ENCODE results near the gene SULF2.
"Not testable (repeated sequence)": the region's sequence is repeated elsewhere in the genome, so short reads cannot be mapped to it uniquely, and the experiment has no call there.

The SULF2 gene

DNA sequence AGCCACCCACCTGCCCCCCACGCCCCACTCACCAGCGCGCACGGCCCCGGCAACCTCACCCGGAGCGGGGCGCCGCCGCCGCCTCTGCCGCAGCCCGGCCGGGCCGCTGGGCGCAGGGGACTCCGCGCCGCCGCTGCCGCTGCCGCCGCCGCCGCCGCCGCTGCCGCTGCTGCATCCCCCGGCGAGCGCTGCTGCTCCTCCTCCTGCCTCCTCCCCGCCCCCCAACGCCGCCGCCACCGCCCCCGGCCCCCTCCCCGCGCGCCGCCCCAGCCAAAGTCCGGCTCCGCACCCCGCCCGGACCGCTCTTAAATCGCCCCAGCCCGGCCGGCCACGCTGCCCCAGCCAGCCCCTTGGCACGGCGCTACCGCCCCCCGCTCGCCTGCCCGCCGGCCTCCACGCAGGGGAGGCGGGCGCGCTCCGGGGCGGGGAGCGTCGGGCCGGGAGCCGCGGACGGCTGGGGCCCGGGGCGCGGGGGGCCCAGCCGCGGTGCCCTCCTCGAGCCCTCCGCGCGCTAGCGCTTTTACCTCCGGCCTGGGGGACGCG is at the start of gene SULF2:
Gene SULF2 (minus strand): TSS at position 171 of the 543 bp plus-strand sequence. CDS start 28,118 bp downstream, outside the sequence.
- DNase-seq = no peak

DNA sequence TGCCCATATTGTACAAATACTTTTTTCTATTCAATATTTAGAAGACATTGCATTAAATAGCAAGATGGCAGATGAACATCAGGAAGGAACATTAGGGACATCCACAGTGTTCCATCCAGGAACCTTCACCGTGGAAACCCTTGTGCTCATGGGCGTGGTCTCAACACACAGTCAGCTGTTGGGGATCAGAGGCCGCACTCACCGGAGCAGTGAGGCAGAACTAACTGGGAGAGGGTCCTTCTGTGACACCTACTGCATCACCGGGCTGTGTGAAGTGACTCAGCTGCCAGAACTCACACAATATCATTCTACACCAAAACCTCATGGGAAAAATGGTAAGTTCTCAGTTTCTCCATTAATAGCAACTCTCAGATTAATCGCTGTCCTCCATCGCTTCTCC is 46.4 kb upstream of the SULF2 start:
- not testable (repeated sequence) for DNase-seq

DNA sequence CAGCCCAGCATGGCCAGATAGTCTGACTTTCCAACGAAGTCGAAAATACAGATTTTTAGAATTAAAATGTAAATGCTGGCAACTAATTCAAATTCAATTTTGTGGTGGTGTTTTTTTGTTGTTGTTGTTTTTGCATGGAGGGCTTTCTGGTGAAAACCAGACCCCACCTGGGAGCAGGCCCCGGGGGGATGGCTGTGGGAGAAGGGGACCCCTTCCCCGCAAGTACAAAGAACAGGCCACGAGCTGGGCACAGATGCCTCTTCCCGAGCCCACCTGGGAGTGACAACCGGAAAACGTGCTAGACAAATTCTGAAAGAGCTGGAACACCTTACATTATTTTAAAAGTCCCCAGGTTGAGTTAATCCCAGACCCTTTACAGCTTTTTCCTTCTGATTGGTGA is 41.4 kb upstream of the SULF2 start:
- not testable (repeated sequence) for DNase-seq

DNA sequence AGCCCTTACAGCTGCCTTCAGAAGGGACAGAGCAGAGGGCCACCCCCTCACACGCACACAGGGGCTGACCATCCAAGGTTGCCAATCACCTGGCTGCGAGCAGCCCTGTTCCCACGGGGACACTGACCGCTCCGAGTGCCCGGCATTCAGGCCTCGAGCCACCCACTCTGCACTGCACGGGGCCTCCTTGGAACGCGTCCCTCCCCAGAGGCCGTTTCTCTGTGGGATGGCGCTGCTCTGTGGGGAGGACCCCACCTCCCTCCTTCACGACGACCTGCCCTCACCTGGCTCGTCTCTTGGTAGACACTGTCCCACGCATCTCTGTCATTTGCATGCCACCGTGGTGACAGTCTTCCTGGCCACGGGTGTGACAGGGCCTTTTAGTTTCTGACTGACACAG is 40.7 kb upstream of the SULF2 start:
- not testable (repeated sequence) for DNase-seq

DNA sequence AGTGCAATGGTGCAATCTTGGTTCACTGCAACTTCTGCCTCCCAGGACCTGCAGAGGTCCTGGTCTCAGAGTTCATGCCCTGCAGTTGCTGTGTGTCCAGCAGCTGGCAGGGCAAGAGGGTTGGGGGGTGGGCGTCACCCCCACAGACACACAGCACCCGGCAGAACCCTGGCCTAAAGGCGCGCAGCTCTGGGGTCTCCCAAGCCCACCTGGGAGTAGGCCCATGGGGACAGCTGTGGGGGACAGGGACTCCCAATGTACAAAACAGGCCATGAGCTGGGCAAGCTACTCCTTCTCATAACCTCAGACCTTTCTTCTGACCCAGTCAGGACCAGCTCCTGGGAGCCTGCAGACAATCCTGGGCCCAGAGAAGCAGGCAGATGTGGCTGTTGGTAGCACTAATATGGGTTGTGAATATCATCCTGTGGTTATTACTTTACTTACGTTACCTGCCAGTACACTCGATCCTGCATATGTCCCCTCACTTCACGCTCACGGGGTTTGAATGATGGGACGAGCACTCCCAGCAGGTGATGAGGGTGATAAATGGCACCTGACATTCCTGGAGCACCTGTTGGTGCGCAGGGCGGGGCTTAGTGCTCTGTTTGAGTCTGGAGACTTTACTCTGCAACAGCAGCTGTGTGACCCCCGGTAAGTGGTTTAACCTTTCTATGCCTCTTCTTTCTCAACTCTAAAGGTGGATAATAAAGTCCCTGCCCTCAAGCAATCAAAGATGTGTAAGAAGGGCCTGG is 39.9 kb upstream of the SULF2 start:
- no peak for DNase-seq

DNA sequence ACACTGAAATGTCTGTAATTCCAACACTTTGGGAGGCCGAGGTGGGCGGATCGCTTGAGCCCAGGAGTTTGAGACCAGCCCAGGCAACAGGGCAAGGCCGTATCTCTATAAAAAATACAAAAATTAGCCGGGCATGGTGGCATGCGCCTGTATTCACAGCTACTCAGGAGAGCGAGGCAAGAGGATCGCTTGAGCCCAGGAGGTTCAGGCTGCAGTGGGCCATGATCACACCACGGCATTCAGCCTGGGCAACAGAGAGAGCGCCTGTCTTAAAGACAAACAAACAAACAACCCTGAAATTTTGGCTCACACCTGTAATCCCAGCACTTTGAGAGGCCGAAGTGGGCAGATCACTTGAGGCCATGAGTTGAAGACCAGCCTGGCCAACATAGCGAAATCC is 38.7 kb upstream of the SULF2 start:
- not testable (repeated sequence) for DNase-seq

DNA sequence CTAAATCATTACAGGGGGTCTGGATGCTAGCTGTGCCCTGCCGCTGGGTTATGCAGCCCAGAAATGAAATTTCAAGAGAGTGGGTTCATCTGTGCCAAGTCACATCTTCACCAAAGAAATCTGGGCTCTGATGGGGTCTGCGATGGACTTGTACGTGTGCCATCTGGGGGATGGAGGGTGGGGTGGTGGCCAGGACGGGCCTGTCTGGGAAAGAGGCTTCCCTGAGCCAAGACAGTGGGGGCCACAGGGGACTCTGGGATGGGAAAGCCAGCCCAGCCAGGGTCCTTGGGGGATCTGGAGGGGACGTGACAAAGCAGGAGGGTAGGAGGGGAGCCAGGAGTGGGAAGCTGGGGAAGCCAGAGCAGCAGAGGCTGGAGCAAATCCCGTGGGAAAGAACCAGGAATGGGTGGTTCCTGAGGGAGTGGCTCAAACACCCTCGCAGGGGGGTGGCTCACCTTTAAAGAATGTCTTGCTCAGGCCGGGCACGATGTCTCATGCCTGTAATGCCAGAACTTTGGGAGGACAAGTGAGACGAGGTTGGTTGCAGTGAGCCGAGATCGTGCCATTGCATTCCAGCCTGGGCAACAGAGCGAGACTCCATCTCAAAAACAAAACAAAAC is 36.3 kb upstream of the SULF2 start:
- DNase-seq = no peak

DNA sequence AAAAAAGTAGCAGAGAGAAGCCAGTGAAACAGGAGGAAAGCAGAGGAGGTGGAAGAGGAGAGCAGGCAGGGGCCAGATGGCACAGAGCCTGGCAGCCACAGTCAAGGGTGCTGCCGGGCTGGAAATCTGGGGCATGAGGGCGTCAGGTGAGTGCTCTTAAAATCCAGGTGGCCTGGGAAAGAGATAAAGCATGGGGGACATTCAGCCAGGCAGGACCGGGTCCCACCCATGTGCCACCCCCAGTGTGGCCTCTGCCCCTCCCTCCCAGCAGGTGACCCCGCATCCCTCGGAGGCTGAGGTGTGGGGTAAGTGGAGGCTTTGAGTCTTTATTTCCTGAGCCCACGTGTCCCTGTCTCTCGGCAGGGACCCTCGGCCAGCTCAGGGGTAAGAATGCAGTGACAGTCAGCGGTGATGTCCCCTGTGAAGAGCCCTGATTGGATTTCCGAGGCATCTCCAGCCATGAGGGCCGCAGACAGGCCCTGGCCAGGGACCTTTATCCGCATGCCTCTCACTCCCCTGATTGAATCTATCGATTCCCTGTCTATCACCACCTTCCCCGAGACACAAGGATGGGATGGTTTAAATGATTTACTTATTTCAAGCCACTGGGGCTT is 33.8 kb upstream of the SULF2 start:
- DNase-seq = no peak

DNA sequence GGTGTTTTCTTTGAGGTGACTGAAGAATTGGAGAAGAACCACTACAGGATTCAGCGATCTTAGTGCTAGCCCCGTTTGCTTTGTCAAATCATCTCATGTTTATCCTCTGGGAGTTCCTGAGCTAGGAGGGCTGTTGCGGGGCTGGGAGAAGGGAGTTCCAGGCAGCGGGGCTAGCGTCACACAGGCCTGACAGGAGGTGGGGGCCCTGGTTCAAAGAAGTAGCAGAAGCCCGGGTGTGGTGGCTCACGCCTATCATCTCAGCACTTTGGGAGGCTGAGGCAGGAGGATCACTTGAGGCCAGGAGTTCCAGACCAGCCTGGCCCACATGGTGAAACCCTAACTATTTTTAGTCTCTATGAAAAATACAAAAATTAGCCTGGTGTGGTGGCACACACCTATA is 33.2 kb upstream of the SULF2 start:
- no peak for DNase-seq

DNA sequence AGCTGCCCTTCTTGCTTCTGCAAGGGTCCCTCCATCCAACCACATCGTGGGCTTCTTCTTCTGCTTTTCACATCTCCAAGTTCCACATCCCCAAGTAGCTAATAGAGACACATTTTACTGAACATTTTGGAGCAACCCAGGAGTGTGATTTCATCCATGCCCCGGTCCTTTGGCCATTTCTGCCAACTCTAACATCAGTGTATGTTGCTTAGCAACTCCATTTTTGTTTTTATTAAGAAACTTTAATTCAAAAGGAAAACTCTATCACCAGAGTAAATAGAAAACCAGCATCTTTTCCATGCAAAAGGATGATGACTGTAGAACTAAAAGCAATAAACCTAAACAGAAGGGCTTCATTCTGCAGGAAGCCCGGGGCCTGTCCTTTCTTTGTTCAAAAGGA is 32.7 kb upstream of the SULF2 start:
- no peak for DNase-seq

DNA sequence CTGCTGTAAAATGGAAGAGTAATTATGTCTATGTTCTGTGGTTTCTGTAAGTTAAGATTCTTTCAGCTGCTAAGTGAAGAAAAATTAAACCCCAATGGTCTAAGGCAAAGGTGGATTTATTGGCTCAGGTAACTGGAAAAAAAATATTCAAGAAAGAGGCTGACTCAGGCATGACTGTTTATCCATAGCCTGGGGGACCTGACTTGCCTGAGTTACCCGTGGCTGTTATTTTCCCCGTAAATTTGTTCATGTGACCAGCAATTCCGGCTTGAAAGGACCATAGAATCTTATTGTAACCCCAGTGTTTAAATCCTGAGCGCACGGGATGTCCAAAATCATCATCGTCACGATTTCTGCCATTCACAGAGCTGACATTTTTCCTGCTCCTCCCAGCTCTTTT is 32.3 kb upstream of the SULF2 start:
- no peak for DNase-seq

DNA sequence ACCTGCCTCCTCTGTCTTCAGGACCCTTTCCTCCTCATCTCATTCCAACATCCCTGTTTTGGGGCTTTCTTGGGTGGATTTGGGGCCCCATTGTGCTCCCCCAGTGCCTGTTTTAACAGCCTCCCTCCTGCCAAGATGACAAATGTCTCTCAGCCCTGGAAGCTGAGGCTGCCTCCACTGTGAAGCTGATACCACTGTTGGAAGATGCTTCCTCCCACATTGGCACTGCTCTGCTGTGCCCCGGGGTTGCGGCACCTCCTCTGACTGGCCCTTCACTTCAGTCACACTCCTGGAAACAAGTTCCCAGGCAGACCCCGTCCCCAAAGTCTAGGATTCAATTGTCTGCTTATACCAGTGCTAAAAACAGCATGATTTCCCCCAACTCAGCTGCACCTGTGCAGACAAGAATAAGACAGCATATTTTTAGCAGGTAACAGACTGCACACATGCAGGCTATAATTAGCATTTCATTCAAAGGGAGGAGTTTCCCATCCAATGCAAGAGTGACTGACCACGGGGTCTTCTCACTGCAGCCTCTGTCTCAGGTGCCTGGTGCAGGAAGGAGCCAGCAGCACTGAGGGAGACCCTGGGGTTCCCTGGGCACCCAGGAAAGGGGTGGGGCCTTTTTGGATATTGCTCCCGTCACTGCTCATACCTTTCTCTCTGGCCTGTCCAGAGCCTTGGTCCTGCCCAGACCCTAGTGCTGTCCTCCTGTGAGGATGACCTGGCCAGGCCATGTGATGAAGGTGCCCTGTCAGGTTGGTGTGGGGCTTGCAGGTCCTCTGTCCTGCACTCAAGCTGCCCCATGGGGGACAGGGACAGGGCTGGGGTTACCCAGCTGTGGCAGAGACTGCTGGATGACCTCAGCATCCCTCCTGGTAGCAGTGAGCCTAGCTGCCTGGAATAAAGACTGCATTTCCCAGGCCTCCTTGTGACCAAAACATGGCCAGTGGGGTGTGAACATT is 31.5 kb upstream of the SULF2 start:
- DNase-seq = no peak

DNA sequence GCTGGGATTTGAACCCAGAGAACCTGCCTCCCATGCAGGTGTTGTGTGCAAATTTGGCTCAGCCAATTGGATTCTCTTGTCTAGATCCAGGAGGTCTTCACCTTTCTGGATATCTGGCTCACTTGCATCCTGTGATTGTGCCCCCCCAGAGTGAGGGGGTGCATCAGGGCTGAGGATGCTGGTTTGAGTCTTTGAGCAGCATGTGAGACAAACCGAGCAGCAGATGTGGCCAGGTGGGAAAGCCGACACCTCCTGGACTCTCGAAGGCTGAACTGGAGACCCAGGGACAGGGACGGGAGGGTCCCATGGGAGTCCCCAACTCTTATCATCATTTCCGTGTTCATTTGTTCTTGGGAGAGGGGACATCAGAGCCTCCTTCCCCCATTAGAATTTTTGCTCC is 30.6 kb upstream of the SULF2 start:
- DNase-seq = no peak

DNA sequence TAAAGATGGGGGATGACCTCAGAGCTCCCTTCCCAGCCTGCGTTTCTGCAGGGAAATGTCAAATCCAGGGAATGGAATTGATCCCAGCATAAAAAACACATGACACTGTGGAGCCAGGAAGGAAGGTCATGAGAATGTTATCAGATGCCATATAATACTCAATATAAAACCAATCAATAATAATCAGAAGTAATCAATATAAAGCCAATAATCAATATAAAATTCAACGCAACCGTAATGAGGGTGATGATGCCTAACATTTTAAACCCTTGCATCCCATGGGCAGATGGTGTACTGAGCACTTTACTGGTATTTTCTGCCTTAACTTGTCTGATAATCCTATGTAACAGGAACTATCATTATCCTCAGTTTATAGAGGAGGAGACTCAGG is 30.1 kb upstream of the SULF2 start:
- no peak for DNase-seq

DNA sequence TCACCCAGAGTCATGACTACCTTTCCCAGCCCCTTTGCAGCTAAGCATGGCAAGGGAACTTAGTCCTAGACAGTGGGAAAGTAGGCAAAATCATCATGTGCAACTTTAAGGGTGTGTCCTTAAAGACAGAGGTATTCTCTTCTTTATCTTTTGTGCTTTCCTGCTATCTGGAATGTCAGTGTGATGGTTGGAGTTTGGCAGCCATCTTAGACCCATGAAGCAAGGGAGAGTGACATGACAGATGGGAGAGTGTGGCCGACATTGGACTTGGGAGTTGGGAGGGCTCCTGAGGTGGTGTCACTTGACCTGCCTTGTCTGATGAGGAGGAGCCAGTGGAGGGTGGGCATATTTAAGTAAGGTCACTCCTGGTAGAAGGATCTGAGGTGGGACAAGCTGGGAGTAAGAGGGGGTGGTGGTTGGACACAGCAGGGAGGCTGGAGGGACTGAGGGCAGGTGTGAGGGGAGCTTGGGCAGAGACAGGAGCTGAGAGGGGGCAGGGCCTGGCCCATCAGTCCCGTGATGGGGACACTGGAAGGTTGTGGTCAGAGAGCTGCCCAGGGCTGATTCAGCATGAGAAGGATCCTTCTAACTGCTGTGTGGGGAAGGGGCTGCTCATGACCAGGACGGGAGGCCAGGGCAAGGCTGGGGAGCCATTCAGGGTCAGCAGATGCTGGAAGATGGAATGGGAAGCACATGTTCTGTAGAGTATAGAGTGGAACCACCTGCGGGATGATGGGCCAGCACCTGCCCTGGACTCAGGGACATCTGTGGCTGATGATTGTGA is 29.5 kb upstream of the SULF2 start:
- DNase-seq = no peak

DNA sequence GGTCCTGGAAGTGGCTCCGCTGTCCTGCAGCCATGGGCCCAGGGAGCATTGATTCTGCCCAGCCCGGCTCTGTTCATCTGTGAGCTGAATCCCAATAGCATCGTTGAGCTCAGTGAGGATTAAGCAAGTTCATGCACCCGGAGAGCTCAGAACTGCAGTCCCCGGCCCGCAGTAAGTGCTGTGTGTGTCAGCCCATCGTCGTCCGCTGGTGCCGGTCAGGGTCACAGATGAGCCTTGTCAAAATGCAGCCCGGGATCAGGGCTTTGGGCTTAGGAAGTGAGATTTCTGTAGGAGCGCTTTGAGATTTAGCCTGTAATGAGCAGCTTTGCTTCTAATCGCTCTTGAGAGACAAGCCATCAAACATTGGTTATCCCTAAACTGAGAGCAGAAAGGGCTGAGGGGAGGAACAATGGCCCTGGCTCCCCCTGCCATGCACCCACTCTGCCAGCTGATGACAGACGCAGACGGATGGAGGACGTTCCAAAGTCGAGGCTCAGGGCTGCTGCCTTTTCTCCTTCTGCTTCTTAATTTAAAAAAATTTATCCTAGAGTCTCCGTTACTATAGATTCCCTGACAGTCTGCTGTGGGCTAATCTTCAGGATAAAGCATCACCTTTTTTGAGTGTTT is 25.6 kb upstream of the SULF2 start:
- DNase-seq = no peak

DNA sequence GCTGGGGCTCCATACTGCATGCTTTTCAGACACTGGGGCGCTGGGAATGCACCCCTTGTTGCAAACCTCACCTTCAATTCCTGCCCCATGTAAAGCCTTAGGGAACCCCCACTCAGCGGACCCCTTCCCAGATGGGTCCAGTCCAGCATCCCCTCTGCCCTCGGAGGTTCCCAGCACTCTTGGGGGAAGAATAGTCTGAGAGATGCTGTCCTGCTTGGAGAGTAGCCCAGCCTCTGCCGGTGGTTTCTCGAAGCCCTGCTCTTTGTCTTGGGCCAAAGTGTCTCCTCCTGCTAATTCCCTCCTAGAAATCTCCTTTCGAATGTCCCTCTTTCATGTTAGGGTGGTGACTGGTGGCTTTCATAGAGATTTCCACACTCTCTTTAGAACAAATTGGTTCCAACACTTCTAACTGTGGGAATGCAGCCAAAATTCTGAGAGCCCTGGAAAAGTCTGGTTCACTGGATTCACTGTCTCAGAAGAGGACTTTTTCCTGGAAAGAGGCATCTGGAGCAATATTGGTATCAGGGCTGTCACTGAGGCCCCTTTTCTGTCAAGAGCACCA is 24.9 kb upstream of the SULF2 start:
- DNase-seq = no peak

DNA sequence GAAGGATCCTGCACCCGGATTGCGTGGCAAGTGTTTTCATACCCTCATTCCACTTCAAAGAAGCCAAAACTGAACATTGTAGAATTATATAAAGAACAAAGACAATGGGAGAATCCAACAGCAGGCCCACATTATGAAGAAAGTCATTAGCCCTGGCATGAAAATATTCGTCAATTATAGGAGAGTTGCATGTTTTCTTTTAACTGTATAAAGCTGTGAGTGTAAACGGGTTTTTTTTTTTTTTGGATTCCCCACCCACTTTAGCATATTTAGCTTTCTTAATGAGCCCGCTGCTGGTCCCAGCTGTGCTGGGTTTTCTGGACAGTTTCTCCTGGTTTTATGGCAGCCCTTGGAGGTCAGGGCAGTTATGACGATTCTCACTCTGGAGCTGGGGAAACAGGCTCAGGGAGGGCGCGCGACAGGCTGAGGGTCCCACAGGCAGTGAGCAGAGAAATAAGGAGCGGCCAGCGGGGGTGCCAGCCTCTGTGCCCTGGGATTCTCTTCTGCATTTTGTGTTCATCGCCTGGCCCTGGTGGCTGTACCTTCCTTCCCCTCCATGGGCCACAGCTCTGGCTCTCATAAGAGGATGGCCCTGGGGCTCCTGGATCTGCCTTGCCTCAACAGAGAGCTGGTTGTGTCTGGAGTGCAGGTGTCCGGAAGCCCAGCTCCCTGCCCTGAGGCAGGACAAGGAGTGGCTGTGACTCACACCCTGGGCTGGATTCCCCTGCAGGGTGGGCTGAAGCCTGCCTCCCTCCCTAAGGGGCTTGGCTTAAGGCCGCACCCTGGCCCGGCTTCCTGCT is 24.1 kb upstream of the SULF2 start:
- DNase-seq = no peak

DNA sequence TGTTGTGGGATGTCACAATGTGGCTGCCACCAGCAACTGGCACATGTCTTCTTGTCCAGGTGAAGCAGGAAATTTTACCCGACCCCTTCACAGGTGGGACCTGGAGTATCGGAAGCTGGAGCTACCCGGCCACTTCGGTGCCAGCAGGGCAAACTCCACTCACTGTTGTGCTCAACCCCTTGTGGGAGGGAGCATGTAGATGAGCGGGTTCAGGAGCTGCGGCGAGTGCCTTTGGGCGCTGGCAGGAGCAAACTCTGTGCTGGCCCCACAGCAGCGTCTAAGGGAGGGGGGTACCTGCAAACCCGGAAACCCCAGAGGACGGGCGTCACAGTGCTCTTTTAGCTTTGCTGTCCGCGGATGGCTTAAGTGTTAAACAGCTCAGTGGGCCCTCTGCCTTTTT is 20.7 kb upstream of the SULF2 start:
- no peak for DNase-seq

DNA sequence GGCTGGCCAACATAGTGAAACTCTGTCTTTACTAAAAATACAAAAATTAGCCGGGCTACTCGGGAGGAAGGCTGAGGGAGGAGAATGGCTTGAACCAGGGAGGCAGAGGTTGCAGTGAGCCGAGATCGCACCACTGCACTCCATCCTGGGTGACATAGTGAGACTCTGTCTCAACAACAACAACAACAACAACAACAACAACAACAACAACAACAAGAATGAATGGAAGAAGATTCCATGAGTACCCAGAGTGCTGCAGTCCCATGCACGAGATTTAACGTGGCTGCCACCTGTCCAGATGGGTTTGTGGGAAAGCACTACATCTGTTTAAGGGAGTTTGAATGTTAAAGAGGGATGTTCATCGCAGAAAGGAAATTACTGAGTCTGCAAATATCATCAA is 19.7 kb upstream of the SULF2 start:
- DNase-seq = not testable (repeated sequence)

All from NCI-H2081 treated with DMSO at 0.1 percent for 48 hours (cell line).